GM18867 (cell line): ENCODE data around the gene KIAA1217.

Experiments used
- ATAC-seq: cut with Tn5 transposase; IDR thresholded peaks from one replicate; pipeline ENCODE4 v1.9.1; 2021; ENCODE audit warnings: mild to moderate bottlenecking, moderate library complexity; ENCODE audit not compliant: unreplicated experiment

KIAA1217 gene

GRCh38 chr10:24358022-24358421 is 149.1 kb downstream of the KIAA1217 start:
- ATAC-seq = no peak

GRCh38 chr10:24360282-24361127 is 151.6 kb downstream of the KIAA1217 start:
- peak; percentile 86 for ATAC-seq

GRCh38 chr10:24363070-24363469 is 154.1 kb downstream of the KIAA1217 start:
- ATAC-seq = no peak

GRCh38 chr10:24367688-24368087 is 158.8 kb downstream of the KIAA1217 start:
- ATAC-seq = no peak

GRCh38 chr10:24370877-24371276 is 161.9 kb downstream of the KIAA1217 start:
- ATAC-seq = no peak

- no peak for ATAC-seq
Measured at GRCh38 chr10:24371396-24371795, 162.5 kb downstream of the KIAA1217 start.

GRCh38 chr10:24374134-24374915 is 165.4 kb downstream of the KIAA1217 start:
- ATAC-seq = no peak

- no peak for ATAC-seq
Measured at GRCh38 chr10:24375510-24375909, 166.6 kb downstream of the KIAA1217 start.

GRCh38 chr10:24376731-24377130 is 167.8 kb downstream of the KIAA1217 start:
- no peak for ATAC-seq

GRCh38 chr10:24378126-24378920 is 169.4 kb downstream of the KIAA1217 start:
- no peak for ATAC-seq

GRCh38 chr10:24381235-24382010 is 172.5 kb downstream of the KIAA1217 start:
- no peak for ATAC-seq

GRCh38 chr10:24382045-24382444 is 173.1 kb downstream of the KIAA1217 start:
- no peak for ATAC-seq

- no peak for ATAC-seq
Measured at GRCh38 chr10:24382596-24382978, 173.6 kb downstream of the KIAA1217 start.

GRCh38 chr10:24382979-24383663 is 174.2 kb downstream of the KIAA1217 start:
- peak; percentile 66 for ATAC-seq

- ATAC-seq = peak; percentile 82
Measured at GRCh38 chr10:24383681-24384106, 174.8 kb downstream of the KIAA1217 start.

GRCh38 chr10:24384954-24385353 is 176.0 kb downstream of the KIAA1217 start:
- no peak for ATAC-seq

- ATAC-seq = no peak
Measured at GRCh38 chr10:24385776-24386175, 176.8 kb downstream of the KIAA1217 start.

GRCh38 chr10:24390146-24390700 is 181.3 kb downstream of the KIAA1217 start:
- no peak for ATAC-seq

- no peak for ATAC-seq
Measured at GRCh38 chr10:24390746-24391145, 181.8 kb downstream of the KIAA1217 start.
